SK-N-MC (cell line): Measurements from ENCODE around the gene ZNF564.
"Not testable (repeated sequence)": the region's sequence is repeated elsewhere in the genome, so short reads cannot be mapped to it uniquely, and the experiment has no call there.

Experiments used
- DNase-seq: peaks from one replicate; pipeline ENCODE4 v3.0.0-alpha.2; 2011; ENCODE audit warnings: low read depth, low spot score
- H3K27ac ChIP-seq: fragments of 200-600 bp; sonication (generic); 2 replicates; pipeline ENCODE4 v1.5.1; 2016; ENCODE audit warnings: mixed run types
- H3K36me3 ChIP-seq: fragments of 200-600 bp; sonication (generic); 2 replicates; pipeline ENCODE4 v1.6.1; 2017; ENCODE audit warnings: antibody characterized with exemption, low read length, mixed read lengths; ENCODE audit not compliant: insufficient read depth
- H3K4me3 ChIP-seq: fragments of 200-600 bp; sonication (generic); 2 replicates; pipeline ENCODE4 v1.5.1; 2016
- H3K9ac ChIP-seq: fragments of 200-600 bp; sonication (generic); 2 replicates; pipeline ENCODE4 v1.8.0; 2017; ENCODE audit warnings: mixed run types, mixed read lengths; ENCODE audit not compliant: insufficient read length
- H3K9me3 ChIP-seq: fragments of 200-600 bp; sonication (generic); 2 replicates; pipeline ENCODE4 v1.6.1; 2017; ENCODE audit warnings: low read depth, mild to moderate bottlenecking, antibody characterized with exemption, low read length, moderate library complexity, mixed read lengths
- EZH2 ChIP-seq: fragments of 200-600 bp; sonication (generic); IDR thresholded peaks from one replicate; pipeline ENCODE4 v1.6.1; 2017; ENCODE audit warnings: antibody characterized with exemption
- FOXP2 ChIP-seq: optimal IDR thresholded peaks from 2 replicates; pipeline ENCODE3; 2011; ENCODE audit warnings: mild to moderate bottlenecking, moderate library complexity; ENCODE audit not compliant: insufficient read depth; ENCODE audit errors: extremely low read length, control extremely low read depth
- POLR2AphosphoS5 ChIP-seq: IDR thresholded peaks from 2 replicates; pipeline ENCODE4 v1.6.1; 2012; ENCODE audit warnings: mild to moderate bottlenecking, low read depth, low read length, borderline replicate concordance

Gene ZNF564

DNA sequence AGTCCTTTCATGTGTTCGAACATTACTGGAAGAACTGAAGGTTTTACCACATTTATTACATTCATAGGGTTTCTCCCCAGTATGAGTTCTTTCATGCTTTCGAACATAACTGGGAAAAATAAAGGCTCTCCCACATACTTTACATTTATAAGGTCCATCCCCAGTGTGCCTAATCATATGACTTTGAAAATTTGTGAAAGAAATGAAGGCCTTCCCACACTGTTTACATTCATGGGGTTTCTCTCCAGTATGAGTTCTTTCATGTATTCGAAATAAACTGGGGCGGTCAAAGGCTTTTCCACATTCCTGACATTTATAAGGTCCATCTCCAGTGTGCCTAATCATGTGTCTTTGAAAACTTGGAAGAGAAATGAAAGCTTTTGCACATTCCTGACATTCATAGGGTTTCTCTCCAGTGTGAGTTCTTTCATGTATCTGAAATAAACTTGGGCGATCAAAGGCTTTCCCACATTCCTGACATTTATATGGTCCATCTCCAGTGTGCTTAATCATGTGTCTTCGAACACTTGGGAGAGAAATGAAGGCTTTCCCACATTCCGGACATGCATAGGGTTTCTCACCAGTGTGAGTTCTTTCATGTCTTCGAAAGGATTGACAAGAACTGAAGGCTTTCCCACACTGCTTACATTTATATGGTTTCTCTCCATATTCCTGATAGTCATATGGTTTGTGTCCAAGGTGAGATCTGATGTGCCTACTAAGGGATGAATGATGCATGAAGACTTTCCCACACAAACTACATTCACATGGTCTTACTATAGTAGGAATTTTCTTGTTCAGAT lies 24.0 kb downstream of the ZNF564 start:
- Histone ChIP-seq H3K27ac (no peak overlapping the region), H3K9ac (no peak overlapping the region), H3K4me3 (no peak overlapping the region), H3K9me3 (peaks cover 50% of the 10 kb centered on the region), H3K36me3 (peaks cover 36% of the 10 kb centered on the region)
- no peak for DNase-seq
- TF ChIP-seq FOXP2 (no peak), POLR2AphosphoS5 (no peak), EZH2 (no peak)

DNA sequence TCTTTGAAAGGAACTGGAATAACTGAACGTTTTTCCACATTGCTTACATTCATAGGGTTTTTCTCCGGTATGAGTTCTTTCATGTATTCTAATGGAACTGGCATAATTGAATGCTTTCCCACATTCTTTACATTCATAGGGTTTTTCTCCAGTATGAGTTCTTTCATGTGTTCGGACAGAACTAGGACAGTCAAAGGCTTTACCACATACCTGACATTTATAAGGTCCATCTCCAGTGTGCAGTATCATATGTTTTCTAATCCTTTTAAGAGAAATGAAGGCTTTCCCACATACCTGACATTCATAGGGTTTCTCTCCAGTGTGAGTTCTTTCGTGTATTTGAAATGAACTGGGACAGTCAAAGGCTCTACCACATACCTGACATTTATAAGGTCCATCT lies 24.7 kb downstream of the ZNF564 start:
- no peak overlapping the region for H3K4me3 ChIP-seq
- TF ChIP-seq FOXP2 (no peak), EZH2 (no peak), POLR2AphosphoS5 (no peak)
- H3K9me3 ChIP-seq: peaks cover 50% of the 10 kb centered on the region
- peaks cover 36% of the 10 kb centered on the region for H3K36me3 ChIP-seq
- H3K9ac ChIP-seq: no peak overlapping the region
- no peak for DNase-seq
- H3K27ac ChIP-seq: no peak overlapping the region

DNA sequence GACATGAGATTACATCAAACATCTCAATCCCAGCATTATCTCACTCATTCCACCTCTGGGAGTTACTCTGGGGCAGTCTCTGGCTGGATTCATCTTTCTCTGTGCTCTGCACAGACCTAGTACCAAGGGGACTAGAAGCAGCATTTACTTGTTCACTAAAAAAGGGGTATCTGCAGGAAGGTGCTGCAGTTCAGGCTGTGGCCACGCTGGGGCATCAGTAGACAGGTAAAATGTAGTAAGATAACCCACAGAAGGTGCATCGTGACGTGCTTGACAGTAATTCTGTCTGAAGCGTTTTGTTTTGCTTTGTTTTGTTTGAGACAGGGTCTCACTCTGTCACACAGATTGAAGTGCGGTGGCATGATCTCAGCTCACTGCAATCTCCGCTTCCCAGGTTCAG lies 29.3 kb downstream of the ZNF564 start:
- H3K9me3 ChIP-seq: peaks cover 27% of the 10 kb centered on the region
- H3K36me3 ChIP-seq: peaks cover 19% of the 10 kb centered on the region
- DNase-seq: no peak
- no peak overlapping the region for H3K4me3 ChIP-seq
- TF ChIP-seq POLR2AphosphoS5 (no peak), FOXP2 (no peak), EZH2 (no peak)
- H3K9ac ChIP-seq: no peak overlapping the region
- no peak overlapping the region for H3K27ac ChIP-seq

DNA sequence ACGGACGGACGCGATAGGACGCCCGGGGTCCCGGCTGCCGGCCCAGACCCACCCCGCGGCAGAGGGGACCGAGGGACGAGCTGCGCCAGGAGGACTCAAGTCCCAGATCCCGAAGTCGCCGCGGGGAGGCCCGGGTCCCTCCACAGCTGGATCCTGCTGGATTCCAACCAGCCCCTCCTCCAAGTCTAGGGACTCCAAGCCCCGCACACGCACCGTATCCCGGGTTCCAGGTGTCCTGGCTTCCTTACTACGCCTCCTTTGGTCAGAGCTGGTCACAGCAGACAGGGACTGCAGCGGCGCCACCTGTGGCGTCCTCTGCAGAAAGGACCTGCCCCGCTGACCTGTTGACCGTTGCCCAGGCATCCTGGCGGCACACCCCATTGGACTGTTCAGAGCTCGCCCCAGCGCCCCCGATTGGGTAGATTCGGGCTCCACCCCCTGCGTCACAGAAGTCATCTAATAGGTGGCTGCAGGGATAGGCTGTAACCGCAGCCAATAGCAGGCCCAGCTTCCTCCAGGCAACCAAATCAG lies 37.7 kb downstream of the ZNF564 start:
- Histone ChIP-seq H3K27ac (no peak overlapping the region), H3K9ac (no peak overlapping the region), H3K36me3 (no peaks in the 10 kb centered on the region), H3K4me3 (no peak overlapping the region), H3K9me3 (no peaks in the 10 kb centered on the region)
- no peak for DNase-seq
- TF ChIP-seq FOXP2 (no peak), EZH2 (no peak), POLR2AphosphoS5 (no peak)

DNA sequence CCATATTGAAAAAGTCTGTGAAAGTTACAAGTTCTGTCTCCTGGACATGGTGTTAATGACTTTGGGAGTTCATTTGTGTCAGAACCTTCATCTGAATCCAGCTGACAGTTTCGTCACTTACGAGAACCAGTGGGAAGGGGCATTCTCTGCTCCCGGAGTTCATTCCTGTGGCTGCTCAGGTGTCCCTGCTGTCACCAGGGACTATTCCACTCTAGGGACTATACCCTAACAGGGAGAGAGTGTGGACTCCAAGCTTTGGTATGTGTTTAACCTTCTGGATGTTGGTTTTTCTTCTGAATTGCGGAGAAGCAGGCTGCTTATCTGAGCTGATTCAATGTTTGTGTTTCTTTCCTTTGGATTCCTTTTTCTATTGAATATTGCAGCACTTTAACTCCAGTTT lies 54.2 kb downstream of the ZNF564 start:
- TF ChIP-seq POLR2AphosphoS5 (no peak), FOXP2 (no peak), EZH2 (no peak)
- no peaks in the 10 kb centered on the region for H3K9me3 ChIP-seq
- no peak overlapping the region for H3K9ac ChIP-seq
- no peaks in the 10 kb centered on the region for H3K36me3 ChIP-seq
- H3K4me3 ChIP-seq: no peak overlapping the region
- no peak for DNase-seq
- H3K27ac ChIP-seq: no peak overlapping the region

DNA sequence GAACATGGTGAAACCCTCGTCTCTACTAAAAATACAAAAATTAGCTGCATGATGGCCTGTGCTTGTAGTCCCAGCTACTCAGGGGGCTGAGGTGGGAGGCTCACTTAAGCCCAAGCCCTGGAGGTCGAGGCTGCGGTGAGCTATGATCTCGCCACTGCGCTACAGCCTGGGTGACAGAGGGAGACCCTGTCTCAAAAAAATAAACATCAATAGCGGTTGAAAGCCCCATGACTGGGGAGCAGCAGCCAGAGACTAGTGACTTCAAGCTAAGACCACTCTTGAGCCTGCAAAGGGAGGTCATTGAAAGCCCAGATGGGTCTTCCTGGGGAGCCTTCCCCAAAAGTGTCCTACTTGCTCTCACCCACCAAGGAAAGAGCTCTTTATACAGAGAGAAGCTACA lies 54.8 kb downstream of the ZNF564 start:
- H3K36me3 ChIP-seq: no peaks in the 10 kb centered on the region
- no peak overlapping the region for H3K9ac ChIP-seq
- no peaks in the 10 kb centered on the region for H3K9me3 ChIP-seq
- H3K4me3 ChIP-seq: no peak overlapping the region
- no peak for DNase-seq
- TF ChIP-seq EZH2: no peak
- no peak for TF ChIP-seq POLR2AphosphoS5
- TF ChIP-seq FOXP2: no peak
- no peak overlapping the region for H3K27ac ChIP-seq

- no peak for DNase-seq
- H3K27ac ChIP-seq: no peak overlapping the region
- no peak overlapping the region for H3K4me3 ChIP-seq
- no peak overlapping the region for H3K9ac ChIP-seq
- TF ChIP-seq FOXP2 (no peak), POLR2AphosphoS5 (peak; percentile 69)
- no peaks in the 10 kb centered on the region for H3K9me3 ChIP-seq
- no peaks in the 10 kb centered on the region for H3K36me3 ChIP-seq
Measured at GRCh38 chr19:12495002-12495802, 56.1 kb downstream of the ZNF564 start.

GRCh38 chr19:12494260-12494860 lies 56.9 kb downstream of the ZNF564 start:
- Histone ChIP-seq H3K4me3 (no peak overlapping the region), H3K27ac (no peak overlapping the region), H3K9ac (no peak overlapping the region), H3K9me3 (no peaks in the 10 kb centered on the region), H3K36me3 (no peaks in the 10 kb centered on the region)
- no peak for DNase-seq
- TF ChIP-seq POLR2AphosphoS5 (no peak), EZH2 (no peak), FOXP2 (no peak)

DNA sequence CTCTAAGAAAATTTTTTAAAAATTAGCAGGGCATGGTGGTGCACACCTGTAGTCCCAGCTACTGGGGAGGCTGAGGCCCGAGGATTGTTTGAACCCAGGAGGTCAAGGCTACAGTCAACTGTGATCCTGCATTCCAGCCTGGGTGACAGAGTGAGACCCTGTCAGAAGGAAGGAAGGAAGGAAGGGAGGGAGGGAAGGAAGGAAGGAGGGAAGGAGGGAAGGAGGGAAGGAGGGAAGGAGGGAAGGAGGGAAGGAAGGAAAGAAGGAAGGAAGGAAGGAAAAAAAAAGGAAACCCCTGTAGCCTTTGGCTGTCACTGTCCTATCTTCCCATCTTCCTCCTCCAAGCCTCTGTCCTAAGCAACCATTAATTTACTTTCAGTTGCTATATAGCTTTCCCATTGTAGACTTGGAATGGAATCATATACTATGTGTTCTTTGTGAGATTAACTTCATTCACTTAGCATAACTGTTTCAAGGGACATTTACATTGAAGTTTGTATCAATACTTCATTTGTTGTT lies 65.0 kb downstream of the ZNF564 start:
- not testable (repeated sequence) for H3K9me3 ChIP-seq, H3K9ac ChIP-seq, H3K27ac ChIP-seq, H3K4me3 ChIP-seq, H3K36me3 ChIP-seq, DNase-seq
